ENCODE data around the gene SLC25A21. TPM values are rescaled to one million over a fixed set of nuclear protein-coding genes. Genes with fewer than 3 reads are reported as not detected.

The SLC25A21 gene
- total RNA-seq, 1 experiment from 2014 or later: 2.1 TPM

GRCh38 chr14:36702474-36702873 lies 469.9 kb downstream of the SLC25A21 start:
- no peak overlapping the region for H3K27ac ChIP-seq (ENCODE audit: low read length)
- H3K27me3 ChIP-seq (ENCODE audit: control insufficient read depth, insufficient read depth, low read length): no peaks in the 10 kb centered on the region
- intact Hi-C loops (cut with micrococcal nuclease; ENCODE audit: unreplicated experiment): no loop called here
- no peaks in the 10 kb centered on the region for H3K36me3 ChIP-seq (ENCODE audit: control insufficient read depth, insufficient read depth, low read length)
- no peaks in the 10 kb centered on the region for H3K9me3 ChIP-seq (ENCODE audit: control insufficient read depth, insufficient read depth, low read depth, low read length)
- no peak for DNase-seq (ENCODE audit: low read depth, low spot score)
- ChIA-PET POLR2A (no interaction called here), CTCF (no interaction called here)
- no peak for ATAC-seq
- no peaks in the 10 kb centered on the region for H3K4me1 ChIP-seq (ENCODE audit: control insufficient read depth, insufficient read depth, low read length)
- in situ Hi-C loops (cut with HindIII; ENCODE audit: low pct_unique_long_range_greater_than_20kb, low sequenced_read_pairs): no loop called here
- TF ChIP-seq CTCF (IDR thresholded peaks at IDR 0.05) (no peak), REST (IDR thresholded peaks at IDR 0.05; ENCODE audit: insufficient read depth in 1 of 2, low read depth in 2 of 2, low read length in 1 of 2) (no peak), TCF7L2 (IDR thresholded peaks at IDR 0.05; ENCODE audit: low read depth, low read length) (no peak), SIN3A (IDR thresholded peaks at IDR 0.05; ENCODE audit: borderline replicate concordance, insufficient read depth, low read depth, low read length) (no peak), POLR2AphosphoS5 (IDR thresholded peaks at IDR 0.05; ENCODE audit: low read depth, low read length) (no peak)
- BruUV-seq (replicated peaks): no TSS peak
- no peak overlapping the region for H3K4me3 ChIP-seq (ENCODE audit: low read depth in 2 of 2, low read length in 2 of 2)

- intact Hi-C loops (cut with micrococcal nuclease; ENCODE audit: unreplicated experiment) (no loop called here), in situ Hi-C loops (cut with HindIII; ENCODE audit: low pct_unique_long_range_greater_than_20kb, low sequenced_read_pairs) (no loop called here)
- Histone ChIP-seq H3K4me3 (ENCODE audit: low read depth in 2 of 2, low read length in 2 of 2) (no peak overlapping the region), H3K27ac (ENCODE audit: low read length) (no peak overlapping the region), H3K4me1 (ENCODE audit: control insufficient read depth, insufficient read depth, low read length) (no peaks in the 10 kb centered on the region), H3K27me3 (ENCODE audit: control insufficient read depth, insufficient read depth, low read length) (no peaks in the 10 kb centered on the region), H3K9me3 (ENCODE audit: control insufficient read depth, insufficient read depth, low read depth, low read length) (no peaks in the 10 kb centered on the region), H3K36me3 (ENCODE audit: control insufficient read depth, insufficient read depth, low read length) (no peaks in the 10 kb centered on the region)
- ATAC-seq: no peak
- ChIA-PET POLR2A (interaction anchor here (0.5 to 0.6 kb wide), 2 partner anchors 25 to 835 kb away, joined by 3 to 5 read pairs; no protein-coding TSS in a partner anchor), CTCF (no interaction called here)
- DNase-seq (ENCODE audit: low read depth, low spot score): no peak
- TF ChIP-seq POLR2AphosphoS5 (IDR thresholded peaks at IDR 0.05; ENCODE audit: low read depth, low read length) (no peak), REST (IDR thresholded peaks at IDR 0.05; ENCODE audit: insufficient read depth in 1 of 2, low read depth in 2 of 2, low read length in 1 of 2) (no peak), SIN3A (IDR thresholded peaks at IDR 0.05; ENCODE audit: borderline replicate concordance, insufficient read depth, low read depth, low read length) (no peak), TCF7L2 (IDR thresholded peaks at IDR 0.05; ENCODE audit: low read depth, low read length) (no peak), CTCF (IDR thresholded peaks at IDR 0.05) (no peak)
- BruUV-seq (replicated peaks): no TSS peak
Measured at GRCh38 chr14:36701132-36701531, 471.3 kb downstream of the SLC25A21 start.
